GM19397 (cell line): ENCODE data around the gene ADAMTS14.

Source experiments
- ATAC-seq: cut with Tn5 transposase; IDR thresholded peaks from one replicate; pipeline ENCODE4 v1.9.1; 2021; ENCODE audit warnings: mild to moderate bottlenecking, moderate library complexity; ENCODE audit not compliant: unreplicated experiment

Gene ADAMTS14

DNA sequence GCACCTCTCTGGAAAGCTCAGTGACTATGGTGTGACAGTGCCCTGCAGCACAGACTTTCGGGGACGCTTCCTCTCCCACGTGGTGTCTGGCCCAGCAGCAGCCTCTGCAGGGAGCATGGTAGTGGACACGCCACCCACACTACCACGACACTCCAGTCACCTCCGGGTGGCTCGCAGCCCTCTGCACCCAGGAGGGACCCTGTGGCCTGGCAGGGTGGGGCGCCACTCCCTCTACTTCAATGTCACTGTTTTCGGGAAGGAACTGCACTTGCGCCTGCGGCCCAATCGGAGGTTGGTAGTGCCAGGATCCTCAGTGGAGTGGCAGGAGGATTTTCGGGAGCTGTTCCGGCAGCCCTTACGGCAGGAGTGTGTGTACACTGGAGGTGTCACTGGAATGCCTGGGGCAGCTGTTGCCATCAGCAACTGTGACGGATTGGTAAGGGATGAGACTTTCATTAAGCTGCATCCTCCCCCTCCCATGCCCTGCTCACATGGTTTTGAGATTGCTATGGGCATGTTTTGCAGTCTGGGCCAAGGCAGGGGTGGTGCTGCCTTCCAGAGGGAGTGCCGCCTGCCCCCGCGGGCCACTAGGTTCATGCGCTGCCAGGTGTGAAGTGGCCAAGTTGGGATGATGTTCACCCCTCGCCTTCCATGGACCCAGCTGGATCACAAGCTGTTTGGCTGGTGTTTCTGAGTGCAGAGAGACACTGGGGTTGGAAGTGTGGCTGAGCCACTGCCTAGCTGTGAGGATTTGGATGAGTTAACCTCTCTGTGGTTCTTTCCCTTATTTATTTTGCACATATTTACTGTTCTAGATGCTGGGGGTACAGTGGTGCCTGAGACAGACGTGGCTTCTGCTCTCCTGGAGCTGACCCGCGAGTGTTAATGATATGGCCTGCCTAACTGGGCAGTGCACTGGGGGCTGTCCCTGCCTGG, 2.5 kb downstream of the ADAMTS14 start:
- ATAC-seq = no peak

DNA sequence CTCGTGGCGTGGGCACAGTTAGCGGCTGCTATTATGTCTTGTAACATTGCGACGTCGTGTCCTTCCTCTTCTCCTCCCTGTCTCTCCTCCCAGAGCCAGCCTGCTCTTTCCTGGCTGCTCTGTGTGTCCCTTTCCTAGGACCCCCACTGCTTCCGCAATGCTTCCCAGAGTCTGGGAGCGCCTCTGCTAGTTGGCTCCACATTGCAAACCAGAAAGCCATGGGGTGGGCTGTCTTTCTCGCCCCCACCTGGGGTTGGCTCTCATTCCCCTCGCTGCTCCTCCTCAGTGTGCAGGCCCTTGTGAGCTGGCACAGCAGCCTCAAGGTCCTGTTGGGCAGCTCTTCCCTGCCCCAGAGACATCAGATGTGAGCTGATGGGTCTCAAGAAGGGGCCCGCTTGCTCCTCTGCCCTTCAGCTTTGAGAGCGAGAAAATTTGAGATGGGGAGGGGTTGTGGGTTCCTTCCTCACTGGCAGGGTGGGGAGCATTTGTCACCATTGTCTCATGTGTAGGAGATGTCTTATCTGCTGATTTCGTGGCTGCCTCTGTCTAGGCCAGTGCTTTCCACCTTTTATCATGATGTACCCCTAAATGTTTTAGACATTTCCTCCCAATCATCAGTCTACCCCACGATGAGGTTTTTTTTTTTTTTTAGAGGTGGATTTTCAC, 3.3 kb downstream of the ADAMTS14 start:
- no peak for ATAC-seq

DNA sequence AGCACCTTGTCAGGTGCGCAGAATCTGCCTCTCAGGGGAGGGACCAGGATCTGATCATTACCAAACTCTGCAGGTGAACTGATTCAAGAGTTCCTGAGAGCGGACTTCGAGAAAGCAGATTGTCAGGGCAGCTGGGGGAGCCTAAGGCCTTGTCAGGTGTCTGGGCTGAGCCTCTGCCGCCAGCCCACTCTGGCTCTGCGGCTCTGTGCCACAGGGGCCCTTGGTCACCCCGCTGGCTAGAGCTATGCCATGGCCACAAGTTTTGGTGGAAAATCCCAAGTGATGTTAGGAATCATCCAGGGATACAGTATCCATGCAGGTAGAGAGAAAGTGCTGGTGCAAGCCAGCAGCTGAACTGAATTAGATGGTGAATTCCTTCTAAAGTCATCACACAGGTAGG, 4.2 kb downstream of the ADAMTS14 start:
- no peak for ATAC-seq

DNA sequence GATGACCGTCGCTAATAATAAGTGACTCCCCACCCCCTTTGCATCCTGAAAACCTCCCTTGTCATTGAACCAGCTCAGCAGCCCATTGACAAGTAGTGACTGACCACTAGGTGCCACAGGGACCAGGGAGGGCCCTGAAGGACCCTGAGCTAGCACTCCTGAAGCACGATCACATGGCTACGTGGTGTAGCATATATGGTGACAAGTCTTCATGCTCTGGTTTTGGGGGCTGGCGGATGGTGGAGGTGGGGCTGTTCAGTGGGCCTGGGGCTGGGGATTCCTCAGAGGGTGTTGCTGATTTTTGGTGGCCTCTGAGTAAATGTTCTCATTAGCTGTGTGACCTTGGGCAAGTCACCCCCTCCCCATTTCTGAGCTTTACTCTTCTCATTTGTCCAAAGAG, 4.7 kb downstream of the ADAMTS14 start:
- ATAC-seq = no peak

DNA sequence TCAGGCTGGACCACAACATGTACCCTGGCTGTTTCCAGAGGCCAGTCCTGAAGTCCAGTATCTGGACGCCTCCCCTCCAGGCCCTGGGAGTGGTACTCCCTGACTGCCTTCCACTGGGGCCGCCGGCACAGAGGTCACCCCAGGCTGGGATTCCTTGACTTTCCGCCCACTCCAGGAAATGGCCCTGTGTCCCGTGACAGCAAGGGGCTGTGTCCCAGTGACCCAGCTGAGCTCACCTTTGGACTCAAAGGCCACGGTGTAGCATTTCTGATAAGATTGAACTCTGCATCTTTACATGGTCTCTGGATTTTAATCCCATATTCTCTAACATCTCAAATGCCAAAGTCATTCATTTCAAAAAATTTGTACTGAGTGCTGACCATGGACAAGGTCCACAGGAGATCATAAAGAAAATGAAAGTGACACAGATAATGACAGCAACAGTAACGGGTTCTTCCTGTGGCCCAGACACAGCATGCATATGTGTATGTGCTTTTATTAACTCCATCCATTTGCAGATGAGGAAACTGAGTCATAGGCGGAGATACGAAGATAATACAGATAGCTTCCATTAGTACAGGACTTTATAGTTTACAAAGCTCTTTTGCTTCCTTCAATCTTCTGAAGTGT, 5.4 kb downstream of the ADAMTS14 start:
- ATAC-seq = no peak

DNA sequence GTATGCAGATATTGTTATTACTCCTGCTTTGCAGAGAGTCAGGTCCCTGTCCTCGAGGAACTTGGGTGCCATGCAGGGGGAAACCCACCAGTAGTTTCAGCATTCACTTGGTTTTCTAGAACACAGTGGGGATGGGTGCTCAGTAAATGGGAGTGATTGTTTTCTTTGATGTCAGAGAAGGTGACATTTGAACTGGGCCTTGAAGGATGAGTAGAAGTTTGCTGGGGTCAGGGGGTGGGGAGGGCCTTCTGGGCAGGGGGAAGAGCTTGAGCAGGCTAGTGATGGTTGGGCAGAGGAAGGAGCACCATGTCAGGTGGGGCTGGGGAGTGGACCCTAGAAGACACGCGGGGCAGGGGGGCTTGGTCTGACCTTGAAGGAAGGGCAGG, 5.9 kb downstream of the ADAMTS14 start:
- no peak for ATAC-seq

DNA sequence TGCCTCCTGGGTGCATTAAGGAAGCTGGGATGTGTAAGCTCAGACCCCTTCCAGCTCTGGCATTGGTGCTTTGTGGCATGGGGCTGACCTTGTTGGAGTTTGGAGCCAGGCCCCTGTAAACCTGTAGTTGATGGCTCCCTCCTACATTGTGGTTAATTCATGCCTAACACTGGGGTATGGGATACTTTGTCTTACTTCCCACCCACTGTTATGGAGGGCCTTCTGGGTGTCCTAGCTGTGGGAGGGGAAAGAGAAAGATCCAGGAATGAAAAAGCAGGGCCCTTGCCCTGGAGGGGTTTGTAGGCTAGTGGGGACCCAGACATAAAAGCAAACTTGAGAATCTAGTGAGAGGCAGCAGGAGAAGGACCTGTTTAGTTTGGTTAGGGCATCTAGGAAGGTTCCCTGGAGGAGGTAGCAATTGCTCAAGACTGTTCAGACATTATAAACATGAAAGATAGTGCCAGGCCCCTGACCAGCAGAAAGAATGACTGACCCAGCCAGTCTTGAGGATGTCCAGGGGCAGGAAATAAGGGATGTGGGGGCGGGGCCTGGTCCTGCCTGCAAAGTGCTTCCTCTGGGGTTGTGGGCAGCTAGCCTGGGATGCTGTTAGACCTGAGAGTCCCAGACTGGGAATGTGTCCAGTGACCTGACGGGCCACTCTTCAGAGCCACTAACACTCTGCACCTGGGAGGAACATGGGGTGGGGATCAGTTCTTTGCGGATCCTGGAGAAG, 6.6 kb downstream of the ADAMTS14 start:
- ATAC-seq = no peak

DNA sequence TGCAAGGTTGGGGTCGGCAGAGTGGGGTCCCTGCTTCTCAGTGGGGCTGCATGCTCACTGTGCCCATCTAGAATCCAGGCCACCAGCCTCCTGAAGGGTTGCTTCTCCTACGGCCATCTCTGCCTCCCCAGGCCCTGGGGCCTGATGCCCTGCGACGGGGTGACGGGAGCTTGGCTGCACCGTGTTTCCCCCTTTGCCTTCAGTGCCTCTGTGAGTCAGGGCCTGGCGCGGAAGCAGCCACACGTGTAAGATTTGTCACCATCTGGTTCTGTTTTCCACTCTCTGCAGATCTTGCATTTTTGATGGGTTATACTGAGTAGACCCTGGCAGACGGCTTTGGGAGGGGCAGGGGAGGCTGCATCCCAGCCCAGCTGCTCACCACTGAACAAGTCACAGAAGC, 7.2 kb downstream of the ADAMTS14 start:
- ATAC-seq = no peak

DNA sequence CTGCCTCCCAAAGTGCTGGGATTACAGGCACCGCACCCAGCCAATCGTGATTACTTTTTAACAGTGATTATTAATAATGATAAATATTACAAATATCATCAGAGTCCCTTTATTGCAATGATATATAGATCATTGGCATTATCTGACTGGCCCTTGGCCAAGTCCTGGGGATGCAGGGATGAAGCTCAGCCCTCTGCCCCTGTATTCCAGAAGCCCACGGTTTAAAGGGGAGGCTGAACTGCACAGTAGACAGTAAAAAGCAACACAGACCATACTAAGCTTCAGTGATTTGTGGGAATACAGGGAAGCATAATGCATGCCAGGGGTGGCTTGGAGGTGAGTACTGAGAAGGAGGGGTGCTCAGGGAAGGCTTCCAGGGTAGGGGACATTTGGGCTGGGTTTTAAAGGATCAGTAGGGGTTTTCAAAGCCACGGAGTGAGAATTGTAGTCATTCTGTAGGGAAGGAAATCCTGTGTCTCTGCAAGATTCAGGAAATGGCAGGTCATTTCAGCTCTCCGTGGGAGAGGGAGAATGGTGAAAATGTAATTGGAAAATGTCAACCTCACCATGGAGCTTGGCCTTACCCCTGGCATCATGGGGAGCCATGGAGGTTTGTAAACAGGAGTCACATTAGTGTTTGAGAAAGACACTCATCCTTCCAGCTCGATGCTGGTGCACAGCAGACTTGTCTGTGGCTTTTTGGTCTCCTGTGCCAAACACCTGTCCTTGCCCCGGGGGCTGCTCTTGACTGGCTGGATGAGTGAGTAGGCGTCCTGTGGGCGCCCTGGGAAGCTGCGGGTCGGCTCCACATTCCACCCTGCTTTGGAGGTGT, 8.8 kb downstream of the ADAMTS14 start:
- no peak for ATAC-seq

DNA sequence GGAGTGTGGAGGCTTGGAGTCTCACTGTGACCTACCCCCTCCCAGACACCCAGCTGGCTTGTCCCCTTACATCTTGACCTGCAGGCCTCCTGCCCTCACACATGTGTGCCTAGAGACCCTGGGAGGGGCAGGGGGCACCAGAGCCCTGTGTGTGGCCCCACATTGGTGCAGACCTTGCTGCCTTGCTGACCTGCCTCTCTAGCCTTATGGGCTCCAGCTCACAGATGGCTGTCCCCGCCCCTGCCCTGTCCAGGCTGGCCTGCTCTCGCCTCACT, 9.4 kb downstream of the ADAMTS14 start:
- ATAC-seq = no peak

DNA sequence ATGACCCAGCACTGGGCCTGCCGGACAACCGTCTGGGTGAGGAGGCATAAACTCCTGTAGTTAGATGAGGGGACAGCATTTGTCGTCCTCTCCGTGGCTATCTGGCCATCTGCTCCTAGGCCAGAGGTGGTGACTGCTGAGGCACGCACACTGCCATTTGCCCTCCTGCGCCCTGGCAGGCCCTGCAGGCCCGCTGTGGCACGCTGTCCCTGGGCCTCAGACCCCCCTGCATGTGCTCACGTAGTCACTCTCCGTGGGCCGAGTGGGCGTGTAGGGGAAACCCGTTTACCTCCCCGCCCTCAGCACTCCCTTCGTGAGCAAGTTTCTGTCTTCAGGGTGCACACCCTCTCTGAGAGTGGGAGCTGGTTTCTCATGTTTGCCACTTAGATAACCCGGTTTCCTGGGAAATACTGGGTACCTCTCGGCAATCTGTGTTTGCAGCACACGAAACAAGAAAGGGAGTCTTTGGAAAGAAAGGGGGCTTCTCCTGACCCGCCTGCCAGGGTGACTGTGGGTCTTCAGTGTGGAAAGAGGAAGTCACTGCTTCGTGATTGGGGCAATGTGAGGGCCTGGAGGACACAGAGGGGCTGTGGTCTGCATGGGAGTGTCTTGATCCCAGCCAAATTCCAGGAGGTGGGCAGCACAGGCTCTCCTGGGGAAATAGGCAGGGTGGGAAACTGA, 10.8 kb downstream of the ADAMTS14 start:
- no peak for ATAC-seq

DNA sequence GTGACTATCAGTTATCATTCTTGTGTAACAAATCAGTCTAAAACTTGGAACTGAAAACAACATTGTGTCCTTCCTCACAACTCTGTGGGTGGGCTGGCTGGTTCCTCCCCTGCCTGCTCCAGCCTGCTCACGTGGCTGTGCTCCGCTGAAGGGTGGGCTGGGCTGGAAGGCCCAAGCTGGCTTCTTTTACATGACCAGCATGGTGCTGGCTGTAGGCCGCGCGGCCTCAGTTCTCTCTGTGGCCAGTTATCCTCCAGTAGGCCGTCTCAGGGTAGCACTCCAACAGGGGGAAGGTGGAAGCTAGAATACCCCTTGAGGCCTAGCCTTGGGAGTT, 11.3 kb downstream of the ADAMTS14 start:
- ATAC-seq = no peak

DNA sequence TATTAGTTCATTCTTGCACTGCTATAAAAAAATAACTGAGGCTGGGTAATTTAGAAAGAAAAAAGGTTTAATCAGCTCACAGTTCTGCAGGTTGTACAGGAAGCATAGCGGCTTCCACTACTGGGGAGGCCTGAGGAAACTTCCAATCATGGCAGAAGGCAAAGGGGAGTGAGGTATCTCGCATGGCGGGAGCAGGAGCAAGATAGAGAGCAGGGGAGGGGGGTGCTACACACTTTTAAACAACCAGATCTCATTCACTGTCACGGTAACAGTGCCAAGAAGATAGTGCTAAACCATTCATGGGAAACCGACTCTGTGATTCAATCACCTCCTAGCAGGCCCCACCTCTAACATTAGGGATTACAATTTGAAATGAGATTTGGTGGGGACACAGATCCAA, 11.6 kb downstream of the ADAMTS14 start:
- ATAC-seq = no peak

DNA sequence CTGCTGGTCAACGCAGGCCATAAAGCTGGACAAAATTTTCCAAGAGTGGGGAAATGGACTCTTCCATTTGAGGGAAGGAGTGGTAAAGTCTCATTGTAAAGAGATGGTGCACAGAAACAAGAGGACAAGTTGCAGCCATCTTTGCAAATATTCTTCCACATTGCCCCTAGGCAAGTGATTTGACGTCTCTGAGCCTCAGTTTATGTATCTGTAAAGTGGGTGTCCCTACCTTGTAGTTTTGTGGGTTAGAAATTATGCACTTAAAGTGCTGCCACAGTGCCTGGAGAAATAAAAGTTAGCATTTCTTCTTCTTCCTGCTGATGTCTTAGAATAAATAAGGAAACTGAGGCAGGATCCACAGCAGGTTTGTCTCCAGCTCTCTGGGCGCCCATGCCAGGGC, 12.1 kb downstream of the ADAMTS14 start:
- no peak for ATAC-seq

DNA sequence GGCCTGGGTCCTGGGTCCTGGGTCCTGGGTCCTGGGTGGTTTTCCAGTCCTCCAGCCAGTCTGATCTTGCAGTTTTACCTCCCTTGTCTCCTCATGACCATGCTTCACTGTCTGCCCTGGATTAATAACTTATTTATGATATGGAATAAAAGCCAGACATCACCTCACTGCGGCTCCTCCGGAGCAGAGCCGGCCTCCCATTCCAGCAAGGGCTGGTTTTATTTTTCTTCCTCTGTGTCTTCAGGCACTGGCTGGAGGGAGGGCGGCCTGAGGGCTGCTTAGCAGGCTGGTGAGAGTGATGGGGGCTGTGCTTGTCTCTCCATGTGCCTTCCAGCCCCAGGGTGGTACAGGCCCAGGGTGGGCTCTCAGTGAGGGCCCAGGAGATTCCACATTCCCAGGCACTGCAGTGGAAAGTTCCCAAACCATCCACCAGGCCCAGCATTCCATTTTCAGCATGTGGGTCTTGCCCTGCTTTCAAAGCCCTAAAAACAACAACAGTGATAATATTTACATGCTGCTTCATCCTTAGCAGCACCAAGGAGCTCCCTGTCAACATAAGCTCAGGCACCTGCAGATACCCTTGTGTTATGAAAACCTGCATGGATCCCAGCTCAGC, 12.6 kb downstream of the ADAMTS14 start:
- ATAC-seq = no peak

DNA sequence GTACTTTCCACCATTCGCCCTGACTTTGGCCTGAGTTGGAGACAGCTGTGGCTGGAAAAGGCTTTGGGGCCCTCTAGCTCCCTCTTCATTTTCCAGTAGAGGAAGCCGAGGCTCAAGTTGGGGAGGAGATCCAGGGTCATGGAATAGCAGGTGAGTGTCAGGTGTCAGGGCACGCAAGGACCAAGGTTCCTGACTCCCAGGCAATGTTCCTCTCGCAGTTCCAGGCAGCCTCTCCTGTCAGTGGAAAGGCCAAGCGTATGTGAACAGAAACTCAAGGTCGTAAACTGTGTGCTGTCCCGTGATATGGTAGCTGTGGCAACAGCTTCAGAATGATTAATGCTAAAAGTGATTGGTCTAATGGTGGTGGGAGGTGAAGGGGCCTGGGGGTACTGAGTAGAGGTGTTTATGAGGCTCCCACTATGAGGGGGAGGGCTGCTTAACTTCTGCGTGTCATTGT, 13.2 kb downstream of the ADAMTS14 start:
- ATAC-seq = no peak

DNA sequence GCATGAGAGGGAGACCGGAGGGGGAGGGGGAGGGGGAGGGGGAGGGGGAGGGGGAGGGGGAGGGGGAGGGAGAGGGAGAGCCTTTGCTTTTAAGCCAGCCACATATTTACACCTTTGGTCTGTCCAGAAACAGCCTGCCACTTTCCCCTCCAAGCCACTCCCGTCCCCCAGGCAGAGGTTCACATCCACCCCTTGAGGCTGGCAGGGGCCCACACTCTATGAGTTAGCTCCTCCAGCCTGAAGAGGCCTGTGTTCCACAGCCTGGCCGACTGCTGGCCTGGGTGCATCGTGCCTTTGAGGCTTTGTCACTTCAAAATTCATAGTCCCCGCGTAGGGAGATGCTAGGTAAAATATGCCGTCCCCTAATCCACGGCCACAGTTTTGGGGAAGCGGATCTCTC, 16.5 kb downstream of the ADAMTS14 start:
- ATAC-seq = no peak

DNA sequence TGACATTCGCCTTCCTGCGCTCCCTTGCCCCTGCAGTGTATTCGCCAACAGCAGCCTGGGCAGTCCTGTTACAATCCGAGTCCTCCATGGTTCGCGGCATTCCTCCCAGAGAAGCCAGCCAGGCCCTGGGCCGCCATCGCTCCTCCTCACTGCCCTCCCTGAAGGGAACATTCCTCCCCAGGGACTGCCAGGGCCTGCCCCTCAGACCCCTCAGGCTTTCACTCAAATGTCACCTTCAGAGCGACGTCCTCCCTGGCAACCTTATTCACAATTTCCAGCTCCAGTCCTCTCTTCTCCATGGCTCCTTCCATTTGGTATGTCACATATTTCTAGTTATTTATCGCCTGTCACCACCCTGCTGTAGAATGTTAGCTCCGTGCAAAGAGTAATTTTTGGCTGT, 17.4 kb downstream of the ADAMTS14 start:
- ATAC-seq = no peak

DNA sequence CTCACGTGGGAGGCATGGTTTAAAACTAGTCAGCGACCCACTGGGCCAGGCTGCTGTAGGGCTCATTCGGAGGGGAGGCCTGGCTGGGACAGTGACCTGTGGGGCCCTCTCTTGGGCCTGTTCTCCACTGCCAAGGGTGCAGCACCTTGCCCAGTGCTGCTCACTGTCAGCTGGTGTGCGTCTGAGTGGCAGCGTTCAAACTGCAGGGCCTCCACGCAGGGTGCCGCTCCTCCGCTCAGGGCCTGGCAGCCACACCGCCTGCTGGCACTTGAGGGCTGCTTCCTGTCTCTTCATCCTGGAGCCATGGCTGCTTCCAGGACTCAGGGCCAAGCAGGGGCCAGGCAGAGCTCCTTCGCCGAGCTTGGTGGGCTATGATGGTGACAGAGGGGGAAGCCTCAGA, 18.3 kb downstream of the ADAMTS14 start:
- no peak for ATAC-seq

DNA sequence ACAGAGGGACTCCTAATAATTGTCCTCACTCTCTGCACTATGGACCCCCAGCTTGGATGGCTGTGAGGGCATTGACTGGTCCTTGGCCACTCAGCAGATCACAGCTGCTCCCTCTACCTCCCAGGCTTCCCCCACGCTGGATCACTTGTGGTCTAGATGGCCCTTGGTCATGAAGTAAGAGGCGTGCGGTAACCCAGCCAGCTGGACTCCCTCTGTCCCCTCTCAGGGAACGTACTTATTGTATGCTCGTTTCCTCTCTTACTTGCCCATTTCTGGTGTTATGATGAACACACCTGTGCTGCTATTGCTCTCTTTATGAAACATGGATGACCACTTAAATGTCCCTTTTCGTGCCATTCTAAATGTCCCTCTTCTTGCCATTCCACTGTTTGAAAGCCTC, 19.3 kb downstream of the ADAMTS14 start:
- ATAC-seq = no peak
